Activated B cell treated with CpG ODN at 0.5 μM for 24 hours (primary cell): ENCODE results near the gene C12orf75. TPM values are rescaled to one million over a fixed set of nuclear protein-coding genes. Genes with fewer than 3 reads are reported as not detected.

ENCODE experiments used
- ATAC-seq: fragments of 200-7000 bp; cut with Tn5 transposase; one replicate; pipeline ENCODE4 v1.10.0; 2021; ENCODE audit warnings: low read depth, mild to moderate bottlenecking, moderate library complexity
- CTCF ChIA-PET: fragments of 350-600 bp; sonication (Branson Sonifier 250); formaldehyde crosslinking; loops from one replicate; lab custom pipeline; 2021; ENCODE audit warnings: antibody characterized with exemption; lab: Charles Lee
- POLR2A ChIA-PET: fragments of 350-600 bp; sonication (Branson Sonifier 250); formaldehyde crosslinking; loops from one replicate; lab custom pipeline; 2021; ENCODE audit warnings: antibody characterized with exemption; lab: Charles Lee
- DNase-seq: peaks from one replicate; pipeline ENCODE4 v3.0.0; 2022
- H3K27ac Mint-ChIP-seq: one replicate; pipeline ENCODE4 v1.8.0; 2020; ENCODE audit warnings: mixed read lengths
- H3K27me3 Mint-ChIP-seq: one replicate; pipeline ENCODE4 v1.8.0; 2021; ENCODE audit warnings: mixed read lengths
- H3K36me3 Mint-ChIP-seq: one replicate; pipeline ENCODE4 v1.8.0; 2021; ENCODE audit warnings: low read depth, mixed read lengths
- H3K4me1 Mint-ChIP-seq: one replicate; pipeline ENCODE4 v1.8.0; 2021; ENCODE audit warnings: mixed read lengths
- H3K4me3 Mint-ChIP-seq: one replicate; pipeline ENCODE4 v1.8.0; 2020; ENCODE audit warnings: mild to moderate bottlenecking, mixed read lengths
- H3K9me3 Mint-ChIP-seq: one replicate; pipeline ENCODE4 v1.8.0; 2020; ENCODE audit warnings: mixed read lengths
- CTCF ChIP-seq: fragments of 200-600 bp; IDR thresholded peaks from one replicate; pipeline ENCODE4 v1.8.0; 2022; ENCODE audit warnings: antibody characterized with exemption, mild to moderate bottlenecking
- intact Hi-C: fragments of 100-400 bp; cut with micrococcal nuclease; formaldehyde crosslinking; loops from one replicate; pipeline ENCODE4 v1.15.1; 2024
- total RNA-seq: library from RNA; stranded (reverse); gene quantifications from 2 replicates; pipeline ENCODE4 v1.2.3, GENCODE V29; 2022

The C12orf75 gene
- total RNA-seq, 1 donor from 2014 or later = 37.1 TPM

DNA sequence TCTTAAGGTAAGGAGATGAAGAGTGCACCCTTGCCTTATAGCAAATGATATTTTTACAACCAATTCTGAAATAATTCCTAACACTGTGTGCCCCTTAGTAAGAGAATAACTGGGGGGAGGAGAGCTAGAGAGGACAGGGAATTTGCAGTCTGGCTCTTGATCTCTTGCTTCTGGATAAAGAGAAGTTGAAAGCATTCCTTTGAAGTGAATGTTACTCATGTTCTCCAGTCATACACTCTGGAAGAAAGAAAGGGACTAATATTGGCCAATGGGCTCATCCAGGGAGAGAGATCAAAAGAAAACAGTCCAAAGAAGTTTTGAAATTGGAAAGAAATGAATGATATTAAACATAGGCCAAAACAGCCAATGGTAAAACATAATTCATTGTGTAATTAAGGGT lies 25.3 kb downstream of the C12orf75 start:
- no peaks in the 10 kb centered on the region for H3K36me3 Mint-ChIP-seq
- POLR2A ChIA-PET = interaction anchor here (0.6 to 1.0 kb wide), 2 partner anchors 11 to 24 kb away, joined by 3 to 4 read pairs; no protein-coding TSS in a partner anchor
- H3K4me3 Mint-ChIP-seq = no peak overlapping the region
- intact Hi-C loops = loop anchor here (5.0 to 10.0 kb wide), 2 partner anchors 33 to 949 kb away; partner anchors contain the start of gene TCP11L2
- DNase-seq (no peak), ATAC-seq (no peak)
- CTCF ChIA-PET = no interaction called here
- no peak for TF ChIP-seq CTCF
- H3K4me1 Mint-ChIP-seq = peaks cover 56% of the 10 kb centered on the region
- no peak overlapping the region for H3K27ac Mint-ChIP-seq
- H3K27me3 Mint-ChIP-seq = no peaks in the 10 kb centered on the region
- peaks cover 7% of the 10 kb centered on the region for H3K9me3 Mint-ChIP-seq

DNA sequence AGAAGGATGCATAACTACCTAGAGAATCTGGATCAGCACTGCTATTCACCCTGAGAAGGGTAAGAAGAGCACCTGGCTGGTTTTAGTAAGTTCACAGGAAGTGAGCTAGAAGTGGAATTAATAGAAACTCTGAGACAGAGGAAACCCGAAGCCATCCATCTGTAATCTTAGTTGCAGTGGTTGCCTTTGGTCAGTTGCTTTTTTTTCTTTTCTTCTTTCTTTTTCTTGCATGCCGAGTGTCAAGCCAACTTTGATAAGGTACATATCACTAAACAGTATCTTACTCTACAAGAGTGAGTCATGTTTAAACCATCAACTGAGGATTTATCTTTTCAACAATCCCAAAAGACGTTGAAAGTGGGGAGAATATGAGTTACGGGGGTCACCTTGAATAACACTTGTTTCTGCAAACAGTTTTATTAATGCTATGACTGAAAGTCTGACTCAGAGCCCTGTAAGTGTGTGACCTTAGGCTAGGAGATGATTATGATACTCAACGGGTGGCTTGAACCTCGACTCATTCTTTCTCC lies 26.7 kb downstream of the C12orf75 start:
- POLR2A ChIA-PET = interaction anchor here (2.0 kb wide), 1 partner anchor 27 kb away, joined by 7 read pairs; the partner anchor contains the start of gene C12orf75
- CTCF ChIA-PET = interaction anchor here (1.1 kb wide), 1 partner anchor 22 kb away, joined by 3 read pairs; no protein-coding TSS in a partner anchor
- Mint-ChIP-seq H3K36me3 (no peaks in the 10 kb centered on the region), H3K4me1 (peaks cover 47% of the 10 kb centered on the region), H3K27me3 (no peaks in the 10 kb centered on the region), H3K4me3 (peak overlapping the region; percentile 46), H3K27ac (peak overlapping the region; percentile 37), H3K9me3 (no peaks in the 10 kb centered on the region)
- no peak for TF ChIP-seq CTCF
- DNase-seq (no peak), ATAC-seq (peak; percentile 46)
- intact Hi-C loops = loop anchor here (5.0 to 10.0 kb wide), 2 partner anchors 35 to 948 kb away; partner anchors contain the start of gene TCP11L2

DNA sequence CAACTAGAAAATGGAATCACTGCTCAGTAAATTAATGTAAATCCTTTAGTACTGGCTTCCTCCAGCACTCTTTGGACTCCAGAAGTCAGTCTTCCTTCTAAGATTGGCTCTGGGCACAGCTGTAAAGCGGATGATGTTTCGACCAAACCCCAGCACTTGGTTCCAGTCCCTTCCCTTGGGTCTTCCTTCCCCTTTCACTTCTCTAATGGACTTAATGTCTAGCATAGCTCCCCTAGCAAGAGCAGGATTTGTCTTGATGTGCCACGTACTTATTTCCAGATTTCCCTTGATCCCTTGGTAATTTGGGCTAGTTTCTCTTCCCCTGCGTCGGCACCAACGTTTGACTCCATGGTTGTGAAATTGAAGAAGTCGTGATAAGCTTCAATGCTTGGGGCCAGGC lies 28.3 kb downstream of the C12orf75 start:
- H3K4me1 Mint-ChIP-seq = peaks cover 40% of the 10 kb centered on the region
- no peaks in the 10 kb centered on the region for H3K27me3 Mint-ChIP-seq
- no peaks in the 10 kb centered on the region for H3K9me3 Mint-ChIP-seq
- POLR2A ChIA-PET = interaction anchor here (1.0 to 2.0 kb wide), 4 partner anchors 10 to 250 kb away, joined by 5 to 7 read pairs (median 6); partner anchors contain the start of genes APPL2 and C12orf75
- H3K36me3 Mint-ChIP-seq = no peaks in the 10 kb centered on the region
- intact Hi-C loops = loop anchor here (5.0 to 10.0 kb wide), 2 partner anchors 36 to 946 kb away; partner anchors contain the start of gene TCP11L2
- ATAC-seq (peak; percentile 59), DNase-seq (no peak)
- H3K27ac Mint-ChIP-seq = peak overlapping the region; percentile 27
- H3K4me3 Mint-ChIP-seq = peak overlapping the region; percentile 61
- CTCF ChIA-PET = interaction anchor here (1.0 kb wide), 1 partner anchor 25 kb away, joined by 3 read pairs; no protein-coding TSS in a partner anchor
- TF ChIP-seq CTCF = no peak

GRCh38 chr12:105359856-105360255 lies 29.4 kb downstream of the C12orf75 start:
- intact Hi-C loops = loop anchor here (5.0 to 10.0 kb wide), 2 partner anchors 38 to 945 kb away; partner anchors contain the start of gene TCP11L2
- no peak overlapping the region for H3K4me3 Mint-ChIP-seq
- DNase-seq (no peak), ATAC-seq (no peak)
- no peaks in the 10 kb centered on the region for H3K27me3 Mint-ChIP-seq
- ChIA-PET CTCF (no interaction called here), POLR2A (no interaction called here)
- no peak overlapping the region for H3K27ac Mint-ChIP-seq
- H3K36me3 Mint-ChIP-seq = no peaks in the 10 kb centered on the region
- no peaks in the 10 kb centered on the region for H3K9me3 Mint-ChIP-seq
- H3K4me1 Mint-ChIP-seq = peaks cover 46% of the 10 kb centered on the region
- no peak for TF ChIP-seq CTCF

GRCh38 chr12:105363890-105364289 lies 33.4 kb downstream of the C12orf75 start:
- Mint-ChIP-seq H3K27me3 (no peaks in the 10 kb centered on the region), H3K4me3 (no peak overlapping the region), H3K36me3 (no peaks in the 10 kb centered on the region), H3K9me3 (no peaks in the 10 kb centered on the region), H3K27ac (no peak overlapping the region), H3K4me1 (peaks cover 18% of the 10 kb centered on the region)
- TF ChIP-seq CTCF = no peak
- DNase-seq (no peak), ATAC-seq (no peak)
- ChIA-PET POLR2A (no interaction called here), CTCF (no interaction called here)
- intact Hi-C loops = no loop called here
